Measurements from ENCODE around the gene SLC18A3.
A peak's percentile ranks its signal among the peaks of the same experiment; 100 is the strongest.

The SLC18A3 gene

DNA sequence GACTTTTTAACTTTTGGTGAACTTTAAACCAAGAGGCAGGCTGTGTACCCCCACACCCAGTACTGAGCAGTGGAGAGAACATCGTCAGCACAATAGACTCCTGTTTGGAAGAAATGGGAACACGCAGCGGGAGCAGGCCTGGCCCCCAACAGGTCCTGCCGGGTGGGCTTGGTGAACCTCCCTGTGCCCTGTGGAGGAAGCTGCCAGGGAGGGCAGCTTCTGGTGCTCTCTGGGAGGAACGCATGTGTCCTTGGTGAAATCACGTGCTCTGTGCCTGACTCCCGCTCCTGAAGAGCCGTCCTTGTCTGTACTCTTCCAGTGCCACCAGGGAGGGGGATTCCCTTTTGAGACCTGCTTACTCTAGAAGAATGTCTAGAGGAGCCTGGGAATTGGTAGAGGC, 35.3 kb downstream of the SLC18A3 start:
- no peak overlapping the region for H3K56ac ChIP-seq (ENCODE audit: low read length)
- no peak overlapping the region for H3K9ac ChIP-seq (ENCODE audit: low read length)
- no peak overlapping the region for H3K23ac ChIP-seq (ENCODE audit: low read length)
- H3K36me3 ChIP-seq (ENCODE audit: control insufficient read depth, insufficient read depth, low read length) = no peaks in the 10 kb centered on the region
- no peaks in the 10 kb centered on the region for H3K79me1 ChIP-seq (ENCODE audit: low read length)
- WGBS (ENCODE audit: extremely low coverage, insufficient coverage, low lambda C conversion rate) = no CpG with 5 or more reads among the region's 8 CpGs
- H3K18ac ChIP-seq (ENCODE audit: low read length) = no peak overlapping the region
- no peak overlapping the region for H3K4ac ChIP-seq (ENCODE audit: low read depth, low read length)
- H3K4me3 ChIP-seq (ENCODE audit: low read length) = no peak overlapping the region
- H2BK5ac ChIP-seq (ENCODE audit: low read length) = no peak overlapping the region
- H3K79me2 ChIP-seq (ENCODE audit: control insufficient read depth, insufficient read depth, low read length) = no peaks in the 10 kb centered on the region
- no peak overlapping the region for H4K5ac ChIP-seq (ENCODE audit: low read length)
- no peaks in the 10 kb centered on the region for H3K4me1 ChIP-seq (ENCODE audit: control insufficient read depth, low read depth, low read length)
- no peak overlapping the region for H3K27ac ChIP-seq (ENCODE audit: low read depth, low read length)
- DNase-seq = no peak
- no peak overlapping the region for H2AK5ac ChIP-seq (ENCODE audit: low read length)
- no peaks in the 10 kb centered on the region for H3K27me3 ChIP-seq (ENCODE audit: insufficient read depth, low read length, poor library complexity)
- H2BK120ac ChIP-seq (ENCODE audit: low read depth, low read length) = no peak overlapping the region
- no peak overlapping the region for H4K8ac ChIP-seq (ENCODE audit: low read depth, low read length)
- no peak overlapping the region for H2BK15ac ChIP-seq (replicated peaks; ENCODE audit: low read depth)
- H3K4me2 ChIP-seq (ENCODE audit: low read length) = no peak overlapping the region

DNA sequence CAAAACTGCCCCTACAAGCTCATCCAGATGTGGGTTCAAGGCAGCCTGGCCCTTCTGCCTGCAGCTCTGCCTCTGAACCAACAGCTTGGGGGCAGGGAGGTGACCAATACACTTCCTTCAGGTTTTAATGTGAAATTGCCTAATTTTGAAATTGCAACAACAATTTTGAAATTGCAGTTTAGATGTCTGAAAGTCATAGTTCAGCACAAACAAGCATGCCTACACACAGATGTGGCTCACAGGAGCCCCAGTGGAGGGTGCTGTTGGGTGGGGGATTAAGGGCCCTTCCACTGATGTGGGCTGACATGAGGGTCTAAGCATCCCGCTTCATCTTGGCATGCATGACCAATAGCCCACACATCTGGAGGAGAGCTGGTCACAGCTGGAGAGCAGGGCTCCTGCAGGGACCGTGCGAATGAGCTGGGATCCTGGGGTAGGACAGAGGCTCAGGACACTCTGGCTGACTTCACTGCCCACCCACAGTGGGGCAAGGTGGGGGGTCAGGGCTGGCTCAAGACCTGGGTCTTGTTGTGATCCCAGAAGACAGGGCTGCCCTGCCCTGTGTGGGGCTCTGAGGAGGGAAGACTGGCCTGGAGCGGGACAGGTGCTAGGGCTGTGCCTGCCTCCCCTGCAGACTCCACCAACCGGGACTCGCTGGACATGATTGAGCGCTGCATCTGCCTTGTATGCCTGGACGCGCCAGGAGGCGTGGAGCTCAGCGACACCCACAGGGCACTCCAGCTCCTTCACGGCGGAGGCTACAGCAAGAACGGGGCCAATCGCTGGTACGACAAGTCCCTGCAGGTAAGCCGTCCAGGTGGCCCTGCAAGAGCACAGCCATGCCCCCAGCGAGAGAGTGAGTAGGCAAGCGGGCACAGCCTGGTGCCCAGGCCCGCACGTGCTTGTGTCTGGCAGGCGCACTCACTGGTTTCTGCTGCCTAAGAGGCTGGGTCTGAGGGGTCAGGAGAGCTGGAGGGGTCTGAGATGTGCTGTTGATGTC, 36.1 kb downstream of the SLC18A3 start:
- Histone ChIP-seq H3K27me3 (ENCODE audit: insufficient read depth, low read length, poor library complexity) (no peaks in the 10 kb centered on the region), H3K4me1 (ENCODE audit: control insufficient read depth, low read depth, low read length) (no peaks in the 10 kb centered on the region), H3K79me2 (ENCODE audit: control insufficient read depth, insufficient read depth, low read length) (no peaks in the 10 kb centered on the region), H2AK5ac (ENCODE audit: low read length) (no peak overlapping the region), H2BK5ac (ENCODE audit: low read length) (no peak overlapping the region), H4K5ac (ENCODE audit: low read length) (no peak overlapping the region), H3K4ac (ENCODE audit: low read depth, low read length) (no peak overlapping the region), H3K36me3 (ENCODE audit: control insufficient read depth, insufficient read depth, low read length) (no peaks in the 10 kb centered on the region), H3K9ac (ENCODE audit: low read length) (no peak overlapping the region), H3K23ac (ENCODE audit: low read length) (no peak overlapping the region), H3K4me2 (ENCODE audit: low read length) (no peak overlapping the region), H4K8ac (ENCODE audit: low read depth, low read length) (no peak overlapping the region), H3K4me3 (ENCODE audit: low read length) (no peak overlapping the region), H3K18ac (ENCODE audit: low read length) (no peak overlapping the region), H2BK120ac (ENCODE audit: low read depth, low read length) (no peak overlapping the region), H3K27ac (ENCODE audit: low read depth, low read length) (no peak overlapping the region), H3K56ac (ENCODE audit: low read length) (no peak overlapping the region), H3K79me1 (ENCODE audit: low read length) (no peaks in the 10 kb centered on the region), H2BK15ac (replicated peaks; ENCODE audit: low read depth) (no peak overlapping the region)
- no peak for DNase-seq
- WGBS (ENCODE audit: extremely low coverage, insufficient coverage, low lambda C conversion rate) = no CpG with 5 or more reads among the region's 22 CpGs

DNA sequence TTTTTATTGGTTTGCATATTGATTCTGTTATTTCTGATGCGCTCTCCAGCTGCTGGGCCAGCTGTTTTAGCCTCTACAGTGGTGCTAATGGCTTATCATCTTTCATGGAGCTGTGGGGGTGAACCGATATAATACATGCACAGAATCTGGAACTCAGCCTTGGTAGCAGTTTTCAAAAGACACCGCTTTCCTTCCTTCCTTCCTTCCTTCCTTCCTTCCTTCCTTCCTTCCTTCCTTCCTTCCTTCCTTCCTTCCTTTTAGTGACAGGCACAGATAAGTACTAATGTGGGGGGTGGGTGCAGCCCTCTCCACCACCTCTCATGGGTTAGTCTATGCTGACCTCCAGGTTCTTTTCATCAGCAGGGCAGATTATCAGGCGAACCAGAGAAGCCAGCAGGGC, 37.4 kb downstream of the SLC18A3 start:
- Histone ChIP-seq H3K79me2 (ENCODE audit: control insufficient read depth, insufficient read depth, low read length) (no peaks in the 10 kb centered on the region), H3K18ac (ENCODE audit: low read length) (no peak overlapping the region), H2AK5ac (ENCODE audit: low read length) (no peak overlapping the region), H3K27ac (ENCODE audit: low read depth, low read length) (no peak overlapping the region), H3K56ac (ENCODE audit: low read length) (no peak overlapping the region), H3K4me2 (ENCODE audit: low read length) (no peak overlapping the region), H3K79me1 (ENCODE audit: low read length) (no peaks in the 10 kb centered on the region), H2BK120ac (ENCODE audit: low read depth, low read length) (no peak overlapping the region), H3K4me3 (ENCODE audit: low read length) (no peak overlapping the region), H3K9ac (ENCODE audit: low read length) (no peak overlapping the region), H2BK5ac (ENCODE audit: low read length) (no peak overlapping the region), H3K36me3 (ENCODE audit: control insufficient read depth, insufficient read depth, low read length) (no peaks in the 10 kb centered on the region), H4K5ac (ENCODE audit: low read length) (no peak overlapping the region), H3K23ac (ENCODE audit: low read length) (no peak overlapping the region), H2BK15ac (replicated peaks; ENCODE audit: low read depth) (no peak overlapping the region), H4K8ac (ENCODE audit: low read depth, low read length) (no peak overlapping the region), H3K4ac (ENCODE audit: low read depth, low read length) (no peak overlapping the region), H3K27me3 (ENCODE audit: insufficient read depth, low read length, poor library complexity) (no peaks in the 10 kb centered on the region), H3K4me1 (ENCODE audit: control insufficient read depth, low read depth, low read length) (no peaks in the 10 kb centered on the region)
- DNase-seq = no peak
- no CpG with 5 or more reads among the region's 4 CpGs for whole genome bisulfite sequencing (ENCODE audit: extremely low coverage, insufficient coverage, low lambda C conversion rate)

DNA sequence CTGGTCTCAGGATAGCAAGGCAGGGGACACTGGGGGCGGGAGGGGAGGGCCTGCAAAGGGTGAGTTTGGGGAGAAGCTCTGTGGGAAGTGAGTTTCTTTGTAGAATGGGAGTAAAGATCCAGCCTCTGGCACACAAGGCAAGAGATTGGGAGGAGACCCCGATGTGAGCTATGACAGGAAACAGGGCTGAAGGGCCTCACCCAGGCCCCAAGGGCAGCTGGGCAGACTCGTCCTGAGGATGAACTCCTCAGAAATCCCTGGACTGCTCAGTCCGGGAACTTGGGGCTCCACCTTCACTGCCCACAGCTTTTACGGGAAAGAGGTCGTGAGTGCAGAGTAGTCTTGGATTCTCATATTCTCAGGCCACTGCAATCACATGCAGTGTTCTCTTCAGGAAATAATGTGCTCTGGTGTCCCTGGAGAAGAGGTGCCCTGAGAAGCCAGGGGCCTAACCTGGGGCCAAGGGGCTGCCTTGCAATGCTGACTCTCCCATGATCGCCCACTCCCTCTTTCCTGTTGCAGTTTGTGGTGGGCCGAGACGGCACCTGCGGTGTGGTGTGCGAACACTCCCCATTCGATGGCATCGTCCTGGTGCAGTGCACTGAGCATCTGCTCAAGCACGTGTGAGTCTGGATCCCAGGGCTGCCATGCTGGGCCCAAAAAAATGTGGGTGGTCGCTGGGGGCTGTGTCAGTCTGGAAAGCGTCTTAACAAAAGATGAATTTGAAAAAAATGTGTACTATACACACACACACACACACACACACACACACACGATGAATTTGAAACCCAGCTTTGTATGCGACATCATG, 38.1 kb downstream of the SLC18A3 start:
- H3K56ac ChIP-seq (ENCODE audit: low read length) = no peak overlapping the region
- H3K27ac ChIP-seq (ENCODE audit: low read depth, low read length) = no peak overlapping the region
- no peak overlapping the region for H4K8ac ChIP-seq (ENCODE audit: low read depth, low read length)
- no peak overlapping the region for H3K23ac ChIP-seq (ENCODE audit: low read length)
- H3K79me1 ChIP-seq (ENCODE audit: low read length) = no peaks in the 10 kb centered on the region
- WGBS (ENCODE audit: extremely low coverage, insufficient coverage, low lambda C conversion rate) = no CpG with 5 or more reads among the region's 18 CpGs
- H3K27me3 ChIP-seq (ENCODE audit: insufficient read depth, low read length, poor library complexity) = no peaks in the 10 kb centered on the region
- H3K4ac ChIP-seq (ENCODE audit: low read depth, low read length) = no peak overlapping the region
- H2BK15ac ChIP-seq (replicated peaks; ENCODE audit: low read depth) = no peak overlapping the region
- H2AK5ac ChIP-seq (ENCODE audit: low read length) = no peak overlapping the region
- H3K9ac ChIP-seq (ENCODE audit: low read length) = no peak overlapping the region
- H2BK5ac ChIP-seq (ENCODE audit: low read length) = no peak overlapping the region
- no peak overlapping the region for H3K4me3 ChIP-seq (ENCODE audit: low read length)
- no peak overlapping the region for H2BK120ac ChIP-seq (ENCODE audit: low read depth, low read length)
- no peaks in the 10 kb centered on the region for H3K79me2 ChIP-seq (ENCODE audit: control insufficient read depth, insufficient read depth, low read length)
- no peaks in the 10 kb centered on the region for H3K36me3 ChIP-seq (ENCODE audit: control insufficient read depth, insufficient read depth, low read length)
- no peak overlapping the region for H3K4me2 ChIP-seq (ENCODE audit: low read length)
- no peak overlapping the region for H4K5ac ChIP-seq (ENCODE audit: low read length)
- H3K18ac ChIP-seq (ENCODE audit: low read length) = no peak overlapping the region
- DNase-seq = no peak
- H3K4me1 ChIP-seq (ENCODE audit: control insufficient read depth, low read depth, low read length) = no peaks in the 10 kb centered on the region

DNA sequence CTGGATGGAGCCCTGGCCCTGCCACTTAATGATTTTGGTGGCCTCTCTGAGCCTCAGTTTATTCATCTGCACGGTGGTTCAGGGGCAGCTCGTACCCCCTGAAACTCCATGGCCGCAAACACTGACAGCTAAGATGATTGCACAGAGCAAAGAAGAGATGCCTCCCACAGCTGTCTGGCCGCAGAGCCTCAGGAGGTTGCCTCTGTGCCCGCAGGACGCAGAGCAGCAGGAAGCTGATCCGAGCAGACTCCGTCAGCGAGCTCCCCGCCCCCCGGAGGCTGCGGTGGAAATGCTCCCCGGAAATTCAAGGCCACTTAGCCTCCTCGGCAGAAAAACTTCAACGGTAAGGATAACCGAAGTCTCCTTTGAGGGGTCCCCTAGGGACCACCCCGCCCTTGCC, 39.2 kb downstream of the SLC18A3 start:
- no peaks in the 10 kb centered on the region for H3K79me1 ChIP-seq (ENCODE audit: low read length)

More for the DNA sequence above, 39.2 kb downstream of the SLC18A3 start:
- Histone ChIP-seq H2BK15ac (replicated peaks; ENCODE audit: low read depth) (no peak overlapping the region), H2BK5ac (ENCODE audit: low read length) (no peak overlapping the region), H3K4ac (ENCODE audit: low read depth, low read length) (no peak overlapping the region), H3K27ac (ENCODE audit: low read depth, low read length) (no peak overlapping the region), H3K23ac (ENCODE audit: low read length) (no peak overlapping the region), H3K36me3 (ENCODE audit: control insufficient read depth, insufficient read depth, low read length) (no peaks in the 10 kb centered on the region), H3K4me1 (ENCODE audit: control insufficient read depth, low read depth, low read length) (no peaks in the 10 kb centered on the region), H3K9ac (ENCODE audit: low read length) (no peak overlapping the region), H4K5ac (ENCODE audit: low read length) (no peak overlapping the region), H2AK5ac (ENCODE audit: low read length) (no peak overlapping the region), H3K79me2 (ENCODE audit: control insufficient read depth, insufficient read depth, low read length) (no peaks in the 10 kb centered on the region), H2BK120ac (ENCODE audit: low read depth, low read length) (no peak overlapping the region), H3K27me3 (ENCODE audit: insufficient read depth, low read length, poor library complexity) (no peaks in the 10 kb centered on the region), H4K8ac (ENCODE audit: low read depth, low read length) (no peak overlapping the region), H3K18ac (ENCODE audit: low read length) (no peak overlapping the region), H3K4me3 (ENCODE audit: low read length) (no peak overlapping the region), H3K4me2 (ENCODE audit: low read length) (no peak overlapping the region), H3K56ac (ENCODE audit: low read length) (no peak overlapping the region)
- no CpG with 5 or more reads among the region's 17 CpGs for WGBS (ENCODE audit: extremely low coverage, insufficient coverage, low lambda C conversion rate)
- DNase-seq = peak; percentile 28

Measured in mesendoderm (in vitro differentiated cells).